Measurements from ENCODE around the gene CERT1.

Gene CERT1

GRCh38 chr5:75412111-75412990, 99.1 kb downstream of the CERT1 start:
- no peak overlapping the region for H3K27ac ChIP-seq
- TF ChIP-seq, protein P1, sequence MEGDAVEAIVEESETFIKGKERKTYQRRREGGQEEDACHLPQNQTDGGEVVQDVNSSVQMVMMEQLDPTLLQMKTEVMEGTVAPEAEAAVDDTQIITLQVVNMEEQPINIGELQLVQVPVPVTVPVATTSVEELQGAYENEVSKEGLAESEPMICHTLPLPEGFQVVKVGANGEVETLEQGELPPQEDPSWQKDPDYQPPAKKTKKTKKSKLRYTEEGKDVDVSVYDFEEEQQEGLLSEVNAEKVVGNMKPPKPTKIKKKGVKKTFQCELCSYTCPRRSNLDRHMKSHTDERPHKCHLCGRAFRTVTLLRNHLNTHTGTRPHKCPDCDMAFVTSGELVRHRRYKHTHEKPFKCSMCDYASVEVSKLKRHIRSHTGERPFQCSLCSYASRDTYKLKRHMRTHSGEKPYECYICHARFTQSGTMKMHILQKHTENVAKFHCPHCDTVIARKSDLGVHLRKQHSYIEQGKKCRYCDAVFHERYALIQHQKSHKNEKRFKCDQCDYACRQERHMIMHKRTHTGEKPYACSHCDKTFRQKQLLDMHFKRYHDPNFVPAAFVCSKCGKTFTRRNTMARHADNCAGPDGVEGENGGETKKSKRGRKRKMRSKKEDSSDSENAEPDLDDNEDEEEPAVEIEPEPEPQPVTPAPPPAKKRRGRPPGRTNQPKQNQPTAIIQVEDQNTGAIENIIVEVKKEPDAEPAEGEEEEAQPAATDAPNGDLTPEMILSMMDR (conservative IDR thresholded peaks at IDR 0.05), result no peak

GRCh38 chr5:75405296-75405695, 106.1 kb downstream of the CERT1 start:
- no peak overlapping the region for H3K27ac ChIP-seq
- TF ChIP-seq, protein P1 (conservative IDR thresholded peaks at IDR 0.05), result no peak

DNA sequence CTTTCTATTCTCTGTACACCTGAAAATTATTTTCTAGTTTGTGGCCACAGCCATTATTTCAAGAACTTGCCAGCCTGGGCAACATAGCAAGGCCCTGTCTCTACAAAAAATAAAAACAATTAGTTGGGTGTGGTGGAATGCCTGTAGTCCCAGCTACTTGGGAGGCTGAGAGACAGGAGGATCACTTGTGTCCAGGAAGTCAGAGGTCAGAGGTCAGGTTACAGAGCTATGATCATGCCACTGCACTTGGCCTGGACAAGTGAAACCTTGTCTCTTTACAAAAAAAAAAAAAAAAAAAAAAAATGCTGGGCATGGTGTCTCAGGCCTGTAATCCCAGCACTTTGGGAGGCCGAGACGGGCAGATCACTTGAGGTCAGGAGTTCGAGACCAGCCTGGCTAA, 116.2 kb downstream of the CERT1 start:
- no peak overlapping the region for H3K27ac ChIP-seq
- TF ChIP-seq, protein P1 (conservative IDR thresholded peaks at IDR 0.05), result no peak

GRCh38 chr5:75389430-75389829, 122.0 kb downstream of the CERT1 start:
- H3K27ac ChIP-seq, result no peak overlapping the region
- TF ChIP-seq, protein P1 (conservative IDR thresholded peaks at IDR 0.05), result no peak

DNA sequence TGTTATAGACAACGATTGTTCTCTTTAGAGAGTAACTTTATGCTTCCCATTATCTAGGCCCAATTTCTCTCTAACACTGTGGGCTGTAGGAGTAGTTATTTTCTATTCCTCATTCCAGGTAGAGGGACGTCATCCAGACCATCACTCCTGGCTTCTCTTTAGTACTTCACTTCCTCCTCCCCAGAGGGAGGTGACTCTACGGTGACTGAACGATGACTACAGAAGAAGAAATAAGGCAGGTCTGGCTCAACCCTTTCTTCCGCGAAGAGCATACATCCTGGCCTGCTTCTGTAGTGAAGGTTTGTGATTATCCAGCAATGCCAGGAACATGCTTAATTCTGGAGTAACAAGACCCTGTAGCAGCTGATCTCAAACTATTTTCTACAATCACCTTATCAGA, 123.6 kb downstream of the CERT1 start:
- H3K27ac ChIP-seq, result no peak overlapping the region
- TF ChIP-seq, protein P1 (conservative IDR thresholded peaks at IDR 0.05), result no peak

GRCh38 chr5:75384218-75384617, 127.2 kb downstream of the CERT1 start:
- TF ChIP-seq, protein P1 (conservative IDR thresholded peaks at IDR 0.05), result no peak
- H3K27ac ChIP-seq, result no peak overlapping the region

- TF ChIP-seq, protein P1 (conservative IDR thresholded peaks at IDR 0.05), result no peak
- no peak overlapping the region for H3K27ac ChIP-seq
Measured at GRCh38 chr5:75381456-75381855, 130.0 kb downstream of the CERT1 start.

Data from VCaP (cell line).